T-helper 1 cell treated with Interleukin-12 subunit alpha and Interleukin-12 subunit beta and Interleukin-4 antibody, amounts not matched to agents 30 μg/mL and 1 μg/mL, for 36 hours (primary cell): Measurements from ENCODE around the gene NECTIN2.
"Not testable (repeated sequence)": the region's sequence is repeated elsewhere in the genome, so short reads cannot be mapped to it uniquely, and the experiment has no call there.

ENCODE experiments used
- H3K27ac Mint-ChIP-seq: one replicate; pipeline ENCODE4 v1.8.0; 2021; ENCODE audit warnings: mild to moderate bottlenecking, mixed read lengths
- H3K27me3 Mint-ChIP-seq: one replicate; pipeline ENCODE4 v1.8.0; 2021; ENCODE audit warnings: low read depth, mixed read lengths
- H3K36me3 Mint-ChIP-seq: one replicate; pipeline ENCODE4 v1.8.0; 2021; ENCODE audit warnings: low read depth, mixed read lengths
- H3K4me1 Mint-ChIP-seq: one replicate; pipeline ENCODE4 v1.8.0; 2021; ENCODE audit warnings: low read depth, mixed read lengths
- H3K4me3 Mint-ChIP-seq: one replicate; pipeline ENCODE4 v1.8.0; 2021; ENCODE audit warnings: mild to moderate bottlenecking, moderate library complexity, mixed read lengths
- H3K9me3 Mint-ChIP-seq: one replicate; pipeline ENCODE4 v1.8.0; 2021; ENCODE audit warnings: mixed read lengths

NECTIN2 gene

GRCh38 chr19:44913512-44914432 is 67.7 kb downstream of the NECTIN2 start:
- Mint-ChIP-seq H3K4me1 (peaks cover 14% of the 10 kb centered on the region), H3K27me3 (peaks cover 16% of the 10 kb centered on the region), H3K27ac (peak overlapping the region; percentile 71), H3K4me3 (peak overlapping the region; percentile 89)
- H3K36me3 Mint-ChIP-seq, H3K9me3 Mint-ChIP-seq: not testable (repeated sequence)

GRCh38 chr19:44914433-44915206 is 68.5 kb downstream of the NECTIN2 start, which contains the start of gene APOC1:
Gene APOC1 (plus strand): TSS chr19:44914608. CDS start chr19:44914892, 284 bp downstream.
- not testable (repeated sequence) for H3K9me3 Mint-ChIP-seq
- H3K27me3 Mint-ChIP-seq, result peaks cover 16% of the 10 kb centered on the region

GRCh38 chr19:44924243-44924725 is 78.2 kb downstream of the NECTIN2 start:
- no peaks in the 10 kb centered on the region for H3K36me3 Mint-ChIP-seq
- H3K4me1 Mint-ChIP-seq, result peaks cover 5% of the 10 kb centered on the region
- H3K4me3 Mint-ChIP-seq, result no peak overlapping the region
- H3K27ac Mint-ChIP-seq, result no peak overlapping the region
- no peaks in the 10 kb centered on the region for H3K9me3 Mint-ChIP-seq
- peaks cover 20% of the 10 kb centered on the region for H3K27me3 Mint-ChIP-seq

More at GRCh38 chr19:44914433-44915206, 68.5 kb downstream of the NECTIN2 start, which contains the start of gene APOC1:
- Mint-ChIP-seq H3K4me1 (peaks cover 14% of the 10 kb centered on the region), H3K4me3 (peak within 1 kb of the TSS; percentile 89), H3K27ac (peak within 1 kb of the TSS; percentile 71)
- H3K36me3 Mint-ChIP-seq, result not testable (repeated sequence)

- Mint-ChIP-seq H3K4me3 (no peak overlapping the region), H3K27me3 (peaks cover 24% of the 10 kb centered on the region), H3K4me1 (peaks cover 5% of the 10 kb centered on the region), H3K36me3 (no peaks in the 10 kb centered on the region), H3K27ac (no peak overlapping the region), H3K9me3 (no peaks in the 10 kb centered on the region)
These were observed 79.2 kb downstream of the NECTIN2 start for GRCh38 chr19:44925114-44925891.

GRCh38 chr19:44926245-44927077 is 80.4 kb downstream of the NECTIN2 start:
- H3K36me3 Mint-ChIP-seq, H3K27ac Mint-ChIP-seq, H3K9me3 Mint-ChIP-seq, H3K4me1 Mint-ChIP-seq: not testable (repeated sequence)
- peak overlapping the region; percentile 46 for H3K4me3 Mint-ChIP-seq
- peaks cover 24% of the 10 kb centered on the region for H3K27me3 Mint-ChIP-seq

- Mint-ChIP-seq H3K27ac (no peak overlapping the region), H3K36me3 (no peaks in the 10 kb centered on the region), H3K4me1 (peaks cover 5% of the 10 kb centered on the region), H3K27me3 (peaks cover 24% of the 10 kb centered on the region), H3K4me3 (no peak overlapping the region), H3K9me3 (no peaks in the 10 kb centered on the region)
These were observed 81.6 kb downstream of the NECTIN2 start for GRCh38 chr19:44927746-44928145.

GRCh38 chr19:44930088-44930487 is 84.0 kb downstream of the NECTIN2 start:
- Mint-ChIP-seq H3K9me3 (no peaks in the 10 kb centered on the region), H3K4me3 (no peak overlapping the region)

GRCh38 chr19:44931541-44931940 is 85.4 kb downstream of the NECTIN2 start:
- H3K27ac Mint-ChIP-seq, result no peak overlapping the region
- no peaks in the 10 kb centered on the region for H3K9me3 Mint-ChIP-seq
- H3K4me3 Mint-ChIP-seq, result no peak overlapping the region
- peaks cover 14% of the 10 kb centered on the region for H3K27me3 Mint-ChIP-seq
- peaks cover 5% of the 10 kb centered on the region for H3K4me1 Mint-ChIP-seq
- no peaks in the 10 kb centered on the region for H3K36me3 Mint-ChIP-seq

More at GRCh38 chr19:44930088-44930487, 84.0 kb downstream of the NECTIN2 start:
- Mint-ChIP-seq H3K36me3 (no peaks in the 10 kb centered on the region), H3K27ac (no peak overlapping the region), H3K4me1 (peaks cover 5% of the 10 kb centered on the region), H3K27me3 (peaks cover 25% of the 10 kb centered on the region)
